ENCODE results near the gene CNP.
A peak's percentile ranks its signal among the peaks of the same experiment; 100 is the strongest.

CNP gene

GRCh38 chr17:41935641-41936040 is 31.0 kb upstream of the CNP start:
- Mint-ChIP-seq H3K27ac (no peak overlapping the region), H3K36me3 (peaks cover 3% of the 10 kb centered on the region)
- ATAC-seq, result no peak

GRCh38 chr17:41937970-41938954 is 28.3 kb upstream of the CNP start:
- H3K4me3 Mint-ChIP-seq, result no peak overlapping the region
- no peaks in the 10 kb centered on the region for H3K4me1 Mint-ChIP-seq
- no peaks in the 10 kb centered on the region for H3K36me3 Mint-ChIP-seq
- H3K9me3 Mint-ChIP-seq, result no peaks in the 10 kb centered on the region
- H3K27ac Mint-ChIP-seq, result no peak overlapping the region
- DNase-seq (ENCODE audit: low spot score in 2 of 2), result no peak
- ATAC-seq, result no peak

More at GRCh38 chr17:41935641-41936040, 31.0 kb upstream of the CNP start:
- H3K4me1 Mint-ChIP-seq, result peaks cover 14% of the 10 kb centered on the region
- no peaks in the 10 kb centered on the region for H3K9me3 Mint-ChIP-seq
- H3K4me3 Mint-ChIP-seq, result no peak overlapping the region
- no peak for DNase-seq (ENCODE audit: low spot score in 2 of 2)

GRCh38 chr17:41939044-41939692 is 27.4 kb upstream of the CNP start:
- H3K4me1 Mint-ChIP-seq, result no peaks in the 10 kb centered on the region
- no peak overlapping the region for H3K4me3 Mint-ChIP-seq
- no peaks in the 10 kb centered on the region for H3K9me3 Mint-ChIP-seq
- DNase-seq (ENCODE audit: low spot score in 2 of 2) (no peak), ATAC-seq (no peak)
- no peak overlapping the region for H3K27ac Mint-ChIP-seq
- H3K36me3 Mint-ChIP-seq, result no peaks in the 10 kb centered on the region

- H3K27ac Mint-ChIP-seq, result no peak overlapping the region
- no peaks in the 10 kb centered on the region for H3K9me3 Mint-ChIP-seq
- H3K36me3 Mint-ChIP-seq, result no peaks in the 10 kb centered on the region
- H3K4me3 Mint-ChIP-seq, result no peak overlapping the region
- ATAC-seq (no peak), DNase-seq (ENCODE audit: low spot score in 2 of 2) (no peak)
- H3K4me1 Mint-ChIP-seq, result no peaks in the 10 kb centered on the region
Measured at GRCh38 chr17:41939693-41940090, 26.9 kb upstream of the CNP start.

GRCh38 chr17:41941168-41941567 is 25.4 kb upstream of the CNP start:
- Mint-ChIP-seq H3K36me3 (no peaks in the 10 kb centered on the region), H3K4me3 (no peak overlapping the region), H3K4me1 (no peaks in the 10 kb centered on the region), H3K9me3 (no peaks in the 10 kb centered on the region), H3K27ac (no peak overlapping the region)
- ATAC-seq, result no peak
- DNase-seq (ENCODE audit: low spot score in 2 of 2), result no peak

- Mint-ChIP-seq H3K36me3 (no peaks in the 10 kb centered on the region), H3K4me3 (no peak overlapping the region), H3K27ac (no peak overlapping the region), H3K4me1 (no peaks in the 10 kb centered on the region), H3K9me3 (no peaks in the 10 kb centered on the region)
- DNase-seq (ENCODE audit: low spot score in 2 of 2) (no peak), ATAC-seq (no peak)
Measured at GRCh38 chr17:41942626-41943373, 23.8 kb upstream of the CNP start.

GRCh38 chr17:41943492-41943891 is 23.1 kb upstream of the CNP start:
- H3K36me3 Mint-ChIP-seq, result no peaks in the 10 kb centered on the region
- no peak overlapping the region for H3K4me3 Mint-ChIP-seq
- H3K27ac Mint-ChIP-seq, result no peak overlapping the region
- H3K4me1 Mint-ChIP-seq, result no peaks in the 10 kb centered on the region
- no peak for ATAC-seq
- no peak for DNase-seq (ENCODE audit: low spot score in 2 of 2)
- no peaks in the 10 kb centered on the region for H3K9me3 Mint-ChIP-seq

GRCh38 chr17:41944943-41945342 is 21.7 kb upstream of the CNP start:
- Mint-ChIP-seq H3K36me3 (no peaks in the 10 kb centered on the region), H3K4me1 (no peaks in the 10 kb centered on the region), H3K9me3 (no peaks in the 10 kb centered on the region), H3K4me3 (no peak overlapping the region), H3K27ac (no peak overlapping the region)
- no peak for ATAC-seq
- no peak for DNase-seq (ENCODE audit: low spot score in 2 of 2)

GRCh38 chr17:41948762-41949460 is 17.7 kb upstream of the CNP start:
- H3K4me1 Mint-ChIP-seq, result no peaks in the 10 kb centered on the region
- no peaks in the 10 kb centered on the region for H3K9me3 Mint-ChIP-seq
- no peak for DNase-seq (ENCODE audit: low spot score in 2 of 2)
- H3K36me3 Mint-ChIP-seq, result no peaks in the 10 kb centered on the region
- H3K27ac Mint-ChIP-seq, result no peak overlapping the region
- no peak for ATAC-seq
- H3K4me3 Mint-ChIP-seq, result no peak overlapping the region

- Mint-ChIP-seq H3K4me1 (no peaks in the 10 kb centered on the region), H3K4me3 (no peak overlapping the region), H3K27ac (no peak overlapping the region), H3K36me3 (no peaks in the 10 kb centered on the region), H3K9me3 (no peaks in the 10 kb centered on the region)
- ATAC-seq, result no peak
- no peak for DNase-seq (ENCODE audit: low spot score in 2 of 2)
Measured at GRCh38 chr17:41956522-41956921, 10.1 kb upstream of the CNP start.

GRCh38 chr17:41957031-41957868 is 9.3 kb upstream of the CNP start:
- ATAC-seq (no peak), DNase-seq (ENCODE audit: low spot score in 2 of 2) (no peak)
- Mint-ChIP-seq H3K4me1 (no peaks in the 10 kb centered on the region), H3K9me3 (no peaks in the 10 kb centered on the region), H3K36me3 (no peaks in the 10 kb centered on the region), H3K27ac (peak overlapping the region; percentile 41), H3K4me3 (no peak overlapping the region)

- Mint-ChIP-seq H3K4me1 (no peaks in the 10 kb centered on the region), H3K36me3 (no peaks in the 10 kb centered on the region), H3K4me3 (no peak overlapping the region), H3K27ac (peak overlapping the region; percentile 41), H3K9me3 (no peaks in the 10 kb centered on the region)
- DNase-seq (ENCODE audit: low spot score in 2 of 2) (no peak), ATAC-seq (no peak)
Measured at GRCh38 chr17:41957869-41958439, 8.6 kb upstream of the CNP start.

- DNase-seq (ENCODE audit: low spot score in 2 of 2) (no peak), ATAC-seq (no peak)
- Mint-ChIP-seq H3K36me3 (no peaks in the 10 kb centered on the region), H3K4me1 (no peaks in the 10 kb centered on the region), H3K9me3 (no peaks in the 10 kb centered on the region), H3K27ac (no peak overlapping the region), H3K4me3 (no peak overlapping the region)
Measured at GRCh38 chr17:41959030-41959335, 7.6 kb upstream of the CNP start.

- Mint-ChIP-seq H3K9me3 (no peaks in the 10 kb centered on the region), H3K4me3 (no peak overlapping the region), H3K4me1 (no peaks in the 10 kb centered on the region), H3K36me3 (no peaks in the 10 kb centered on the region), H3K27ac (no peak overlapping the region)
- ATAC-seq (no peak), DNase-seq (ENCODE audit: low spot score in 2 of 2) (no peak)
Measured at GRCh38 chr17:41959336-41960095, 7.1 kb upstream of the CNP start.
